ENCODE measurements around the gene MRPL9.

DNA sequence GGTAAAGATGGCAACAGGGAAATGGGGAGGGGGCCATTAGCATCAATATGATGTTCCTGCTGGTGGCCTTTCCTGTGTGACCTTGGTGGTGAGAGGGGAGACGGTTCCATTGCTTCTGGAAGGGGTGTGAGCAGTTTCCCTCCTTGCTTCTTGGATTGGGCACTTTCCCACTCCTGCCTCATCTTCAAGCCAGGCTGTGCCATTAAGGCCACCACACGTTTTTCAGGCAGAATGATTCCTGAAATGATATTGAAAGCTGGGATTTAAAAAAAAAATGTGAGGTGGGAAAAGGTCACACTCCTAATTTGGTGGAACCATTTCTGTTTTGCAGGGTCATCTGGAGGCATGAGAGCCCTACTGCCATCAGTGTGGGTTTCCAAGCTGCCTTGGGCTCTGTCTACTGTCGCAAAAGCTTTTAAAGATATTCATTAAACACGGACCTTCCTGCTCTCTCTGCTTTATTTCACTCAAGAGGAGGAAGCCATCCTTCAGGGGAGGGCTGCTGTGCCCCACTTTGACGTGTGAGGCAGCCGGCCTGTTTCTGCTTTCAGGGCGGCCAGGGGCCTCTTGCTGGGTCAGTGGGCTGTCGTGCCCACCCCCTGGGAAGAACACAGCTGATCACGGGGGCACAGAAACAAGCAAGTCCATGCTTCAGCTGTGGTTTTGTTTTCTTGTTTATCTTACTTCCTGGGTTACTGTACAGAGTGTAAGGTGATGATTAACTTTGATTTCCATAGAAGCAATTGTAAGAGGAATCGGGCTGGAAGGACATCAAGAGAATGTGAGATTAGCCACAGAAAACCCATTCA, 33.9 kb downstream of the MRPL9 start:
- TF ChIP-seq CTCF (IDR thresholded peaks at IDR 0.05; ENCODE audit: low read depth, low read length), result no peak
- TF ChIP-seq EZH2phosphoT487 (IDR thresholded peaks at IDR 0.05; ENCODE audit: low read depth), result no peak
